Activated gamma-delta T cell (primary cell): ENCODE data around the gene NDRG4.
A peak's percentile ranks its signal among the peaks of the same experiment; 100 is the strongest.
"Not testable (repeated sequence)": the region's sequence is repeated elsewhere in the genome, so short reads cannot be mapped to it uniquely, and the experiment has no call there.

Experiments used
- DNase-seq: peaks from one replicate; lab custom pipeline; 2025; lab: John Stamatoyannopoulos, UW

The NDRG4 gene

DNA sequence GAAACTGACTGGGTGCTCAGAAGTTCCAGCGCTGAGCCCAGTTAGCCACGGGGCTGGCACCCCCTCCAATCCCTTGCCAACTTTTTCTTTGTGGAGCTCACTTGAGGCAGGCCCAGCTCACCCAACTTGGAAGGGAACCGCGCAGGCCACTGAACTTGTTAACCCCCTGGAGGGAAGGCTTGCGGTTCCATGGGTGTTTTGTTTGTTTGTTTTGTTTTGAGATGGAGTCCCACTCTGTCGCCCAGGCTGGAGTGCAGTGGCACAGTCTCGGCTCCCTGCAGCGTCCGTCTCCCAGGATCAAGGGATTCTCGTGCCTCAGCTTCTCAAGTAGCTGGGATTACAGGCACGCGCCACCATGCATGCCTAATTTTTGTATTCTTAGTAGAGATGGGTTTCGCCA lies 34.1 kb upstream of the NDRG4 start:
- DNase-seq, result no peak

DNA sequence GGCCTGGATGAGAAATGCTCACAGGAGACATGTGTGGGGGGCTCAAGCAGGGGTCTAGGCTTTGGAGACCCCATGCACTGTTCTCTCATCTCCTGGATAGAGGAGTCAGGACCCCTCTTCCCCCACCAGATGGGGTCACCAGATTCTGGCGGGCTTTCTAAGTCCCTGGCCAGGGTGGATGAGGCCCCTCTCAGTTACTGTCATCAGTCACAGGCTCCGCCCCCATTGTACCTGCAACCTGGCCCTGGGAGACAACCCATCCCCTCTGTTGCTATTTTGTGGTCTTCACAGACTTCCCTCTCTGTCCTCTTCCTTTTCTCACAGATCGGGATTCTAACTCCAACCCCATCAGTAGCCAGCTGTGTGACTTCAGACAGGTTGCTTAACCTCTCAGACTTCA lies 33.5 kb upstream of the NDRG4 start:
- DNase-seq, result no peak

DNA sequence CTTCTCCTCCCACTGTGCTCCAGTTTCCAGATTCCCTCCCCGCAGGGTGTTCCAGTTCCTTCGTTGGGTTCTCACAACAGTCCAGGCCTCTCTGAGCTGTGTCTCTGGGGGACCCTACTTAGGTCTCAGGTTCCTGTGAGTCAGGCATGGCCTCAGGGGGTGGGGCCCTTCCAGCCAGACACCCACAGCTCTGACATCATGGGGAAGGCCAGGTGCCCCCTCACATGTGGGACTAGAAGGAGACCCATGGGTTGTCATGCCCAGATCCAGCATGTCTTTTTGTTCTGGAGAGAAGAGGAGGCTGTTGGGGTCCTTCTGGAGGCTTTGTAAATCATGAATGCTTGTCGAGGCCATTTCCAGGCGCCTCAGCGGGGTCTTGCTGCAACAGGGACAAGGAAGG lies 32.0 kb upstream of the NDRG4 start:
- no peak for DNase-seq

- no peak for DNase-seq
These were observed 28.6 kb upstream of the NDRG4 start for GRCh38 chr16:58471209-58471975.

GRCh38 chr16:58472266-58472665 lies 27.7 kb upstream of the NDRG4 start:
- DNase-seq, result no peak

DNA sequence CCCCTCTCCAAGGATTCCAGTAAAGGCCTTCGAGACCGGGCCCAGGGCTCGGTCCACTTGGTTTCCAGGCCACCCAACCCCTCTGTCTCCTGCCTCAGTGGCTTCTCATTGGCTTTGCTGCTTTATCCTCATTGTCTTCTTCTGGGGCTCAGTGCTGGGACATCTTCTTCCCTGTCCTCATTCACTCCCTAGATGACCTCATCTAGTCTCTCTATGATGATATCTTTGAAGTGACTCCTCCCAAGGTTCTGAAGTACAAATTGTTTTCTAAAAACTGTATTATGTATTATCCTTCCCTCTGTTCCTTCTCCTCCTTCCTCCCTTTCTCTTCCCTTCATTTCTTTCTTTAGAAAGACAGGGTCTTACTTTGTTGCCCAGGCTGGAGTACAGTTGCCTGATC lies 27.1 kb upstream of the NDRG4 start:
- DNase-seq, result no peak

DNA sequence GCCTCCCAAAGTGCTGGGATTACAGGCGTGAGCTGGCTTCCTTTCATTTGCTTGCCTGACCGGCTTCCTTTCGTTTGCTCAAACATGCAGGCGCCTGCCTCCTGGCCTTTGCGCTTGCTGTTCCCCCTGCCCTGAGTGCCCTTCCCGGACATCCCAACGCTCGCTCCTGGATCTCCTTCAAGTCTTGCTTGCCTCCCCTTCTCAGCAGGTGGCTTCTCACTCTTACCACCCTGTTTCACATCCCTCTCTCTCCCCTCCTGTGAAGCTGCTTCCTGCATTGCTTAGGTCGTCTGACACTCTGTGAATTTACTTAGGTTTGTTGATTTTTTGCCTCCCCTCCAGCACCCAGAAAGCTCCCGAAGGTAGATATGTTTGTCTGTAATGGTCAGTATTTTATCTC lies 25.6 kb upstream of the NDRG4 start:
- DNase-seq, result no peak

DNA sequence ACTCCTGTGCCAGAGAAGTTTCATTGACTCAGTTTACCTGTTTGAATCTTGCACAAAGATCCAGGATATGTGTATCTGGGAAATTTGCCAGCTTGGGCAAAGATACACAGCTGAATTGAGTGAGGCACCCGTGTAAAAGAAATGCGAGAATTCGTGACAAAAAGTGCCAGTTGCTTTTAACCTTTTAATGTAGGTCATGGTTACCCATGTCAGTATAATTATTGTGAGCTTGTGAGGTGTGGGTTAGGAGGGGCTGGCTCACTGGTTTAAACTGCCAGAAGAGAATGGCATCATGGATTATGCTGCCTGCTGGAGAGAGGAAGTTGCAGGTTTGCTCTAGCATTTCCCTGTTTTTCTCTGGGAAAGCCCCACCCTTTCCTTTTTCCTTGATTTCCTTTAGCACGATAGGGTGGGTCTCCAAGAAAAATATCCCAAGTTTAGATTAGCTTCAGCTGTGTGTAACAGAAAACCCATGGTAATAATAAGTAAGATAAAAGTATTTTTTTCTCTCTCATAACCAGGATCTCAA lies 24.8 kb upstream of the NDRG4 start:
- no peak for DNase-seq

- no peak for DNase-seq
These were observed 23.2 kb upstream of the NDRG4 start for GRCh38 chr16:58476791-58477190.

- no peak for DNase-seq
These were observed 21.5 kb upstream of the NDRG4 start for GRCh38 chr16:58478427-58478826.

DNA sequence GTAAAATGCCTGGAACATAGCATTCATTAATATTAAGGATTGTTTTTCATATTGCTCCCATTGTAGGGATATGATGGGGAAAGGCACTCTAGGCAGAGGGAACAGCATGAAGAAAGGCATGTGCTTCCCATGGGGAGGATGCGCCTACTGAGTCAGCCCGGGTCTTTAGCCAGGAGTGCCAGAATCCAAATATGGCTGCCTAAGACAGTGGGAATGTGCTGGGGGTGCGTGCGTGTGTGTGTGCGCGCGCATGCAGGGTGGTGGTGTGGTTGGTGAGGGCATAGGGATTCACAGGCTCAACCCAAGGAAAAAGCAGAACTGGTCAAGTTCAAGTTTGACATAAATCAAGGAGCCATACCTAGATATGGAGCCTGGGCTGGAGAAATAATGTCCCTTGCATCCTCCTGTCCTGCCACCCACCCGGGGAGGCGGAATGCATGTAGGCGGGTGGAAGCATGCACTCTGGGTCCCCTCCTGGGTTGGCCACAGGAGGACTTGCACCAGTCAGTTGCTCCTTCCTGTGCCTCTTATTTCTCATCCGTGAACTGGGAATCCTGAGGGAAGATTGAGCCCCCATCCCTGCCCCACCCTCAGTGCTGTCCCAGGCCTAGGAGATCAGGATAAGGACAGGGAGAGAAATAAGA lies 18.6 kb upstream of the NDRG4 start:
- no peak for DNase-seq

DNA sequence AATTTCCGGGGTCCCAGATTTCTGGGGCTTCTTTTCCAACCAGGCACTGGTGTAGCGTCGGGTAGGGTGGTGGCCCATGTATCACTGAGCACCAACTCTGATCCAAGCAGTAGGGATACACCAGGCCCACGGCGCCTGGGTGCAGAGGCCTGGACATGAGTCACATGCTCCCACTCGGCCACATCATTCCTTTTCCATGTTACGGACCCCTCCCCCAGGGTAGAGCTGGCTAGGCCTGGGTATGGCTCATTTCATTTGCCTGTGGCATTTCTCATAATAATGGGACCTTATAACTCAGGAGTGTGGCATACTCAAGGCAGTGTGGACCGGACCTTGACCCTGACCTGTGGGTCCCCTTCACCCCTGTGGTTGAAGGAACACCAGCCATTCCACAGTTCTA lies 18.0 kb upstream of the NDRG4 start:
- no peak for DNase-seq

DNA sequence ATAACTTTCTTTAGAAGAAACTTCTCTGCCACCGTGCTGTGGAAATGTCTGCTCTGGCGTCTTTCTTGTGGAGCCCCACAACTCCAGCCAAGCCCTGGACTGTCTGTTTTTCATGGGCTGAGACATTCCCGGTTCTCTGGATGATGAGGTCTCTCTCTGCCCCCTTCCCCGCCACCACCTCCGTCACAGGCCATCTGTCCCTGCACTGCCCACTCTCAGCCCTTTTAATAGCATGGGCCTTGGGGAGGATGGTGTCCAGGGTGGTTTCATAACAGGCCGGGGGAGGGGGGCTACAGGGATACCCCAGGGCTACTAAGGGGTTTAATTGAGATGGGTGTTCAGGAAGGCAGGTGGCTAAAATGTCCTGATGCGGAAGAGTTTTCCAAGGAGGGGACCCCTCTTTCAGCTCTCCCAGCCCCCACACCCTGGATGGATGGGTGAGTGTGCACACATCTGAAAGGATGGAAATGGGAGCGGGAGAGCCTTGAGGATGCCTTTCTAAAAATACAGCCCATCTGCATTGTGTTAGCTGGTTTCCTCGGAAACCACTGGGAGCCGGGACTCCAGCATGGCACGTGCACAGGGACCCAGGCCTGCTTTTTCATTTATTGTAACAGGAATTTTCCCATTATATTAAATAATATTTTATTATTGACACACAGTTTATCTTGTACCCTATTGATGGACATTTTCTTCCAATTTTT lies 14.6 kb upstream of the NDRG4 start:
- no peak for DNase-seq

GRCh38 chr16:58487566-58488351 lies 12.2 kb upstream of the NDRG4 start:
- peak; percentile 39 for DNase-seq

DNA sequence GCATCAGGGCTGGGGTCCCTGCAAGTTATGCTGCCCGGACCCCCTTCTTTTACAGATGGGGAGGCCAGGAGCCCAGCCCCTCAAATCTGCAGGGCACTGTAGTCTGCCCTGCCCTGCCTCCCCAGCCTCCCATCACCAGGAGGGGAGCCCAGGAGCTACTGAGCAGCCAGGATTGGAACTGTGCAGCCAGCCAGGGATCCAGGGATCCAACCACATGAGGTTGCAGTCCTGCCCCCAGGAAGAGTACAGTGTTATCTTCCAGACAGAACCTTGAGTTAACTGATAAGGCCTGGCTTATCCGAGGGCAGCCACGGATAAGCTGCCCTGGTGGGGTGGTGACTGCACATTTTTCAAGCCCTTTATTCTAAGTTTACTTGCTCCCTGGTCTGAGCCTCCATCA lies 11.4 kb upstream of the NDRG4 start:
- DNase-seq, result no peak

DNA sequence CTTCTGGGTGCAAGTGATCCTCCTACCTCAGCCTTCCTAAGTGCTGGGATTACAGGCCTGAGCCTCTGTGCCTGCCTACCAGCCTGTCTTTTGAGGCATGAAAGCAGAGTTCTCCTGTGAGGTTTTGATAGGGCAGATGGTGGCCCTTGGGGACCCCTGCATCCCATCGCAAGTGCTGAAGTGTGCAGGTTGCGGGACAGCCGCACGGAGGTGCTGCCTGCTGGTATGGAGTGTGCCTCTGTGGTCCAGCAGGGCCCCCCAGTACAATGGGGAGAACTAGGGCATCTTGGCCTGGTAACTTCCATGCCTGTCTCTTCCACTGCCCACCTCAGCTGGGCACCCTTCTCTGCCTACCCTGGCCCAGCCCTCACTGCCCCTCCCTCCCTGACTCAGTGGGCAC lies 9.9 kb upstream of the NDRG4 start:
- DNase-seq, result no peak

GRCh38 chr16:58490539-58490938 lies 9.4 kb upstream of the NDRG4 start:
- DNase-seq, result not testable (repeated sequence)

DNA sequence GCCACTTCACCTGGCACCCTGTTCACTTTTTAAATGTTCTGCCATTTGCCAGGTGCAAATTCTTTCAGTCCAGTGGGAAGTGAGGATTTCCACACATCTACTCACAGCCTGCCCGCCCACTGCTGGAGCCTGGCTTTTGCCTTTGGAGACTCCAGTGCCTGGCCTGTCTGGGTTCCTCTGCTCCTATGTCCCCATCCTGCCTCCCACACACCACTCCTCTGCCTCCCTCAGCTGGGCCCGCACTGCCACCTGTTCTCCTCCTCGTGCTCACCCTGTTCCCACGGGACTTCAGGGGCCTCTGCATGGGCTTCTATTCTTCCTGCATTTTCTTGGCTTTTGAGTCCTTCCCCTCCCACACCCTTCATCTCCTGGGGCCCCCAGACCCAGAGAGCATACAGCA lies 7.9 kb upstream of the NDRG4 start:
- no peak for DNase-seq

DNA sequence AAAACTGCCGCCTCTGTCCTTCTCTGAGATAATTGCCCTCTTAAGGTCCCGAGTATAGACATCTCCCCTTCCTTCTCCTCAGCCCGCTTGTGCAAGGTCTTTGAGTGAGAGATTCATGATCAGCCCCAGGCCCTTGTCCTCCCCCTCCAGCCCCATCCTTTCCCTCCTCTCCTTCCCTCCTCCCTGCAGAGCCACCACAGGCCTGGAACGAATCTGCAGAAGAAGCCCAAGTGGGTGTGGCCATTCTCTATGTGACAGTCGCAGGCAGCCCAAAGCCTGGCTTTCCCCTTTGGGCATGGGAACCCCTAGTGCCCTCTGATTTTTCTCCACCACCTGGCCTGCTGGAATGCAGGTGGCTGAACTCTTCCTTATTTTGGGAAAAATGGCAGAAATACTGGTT lies 7.2 kb upstream of the NDRG4 start:
- DNase-seq, result no peak

GRCh38 chr16:58493756-58494431 lies 6.0 kb upstream of the NDRG4 start:
- no peak for DNase-seq

DNA sequence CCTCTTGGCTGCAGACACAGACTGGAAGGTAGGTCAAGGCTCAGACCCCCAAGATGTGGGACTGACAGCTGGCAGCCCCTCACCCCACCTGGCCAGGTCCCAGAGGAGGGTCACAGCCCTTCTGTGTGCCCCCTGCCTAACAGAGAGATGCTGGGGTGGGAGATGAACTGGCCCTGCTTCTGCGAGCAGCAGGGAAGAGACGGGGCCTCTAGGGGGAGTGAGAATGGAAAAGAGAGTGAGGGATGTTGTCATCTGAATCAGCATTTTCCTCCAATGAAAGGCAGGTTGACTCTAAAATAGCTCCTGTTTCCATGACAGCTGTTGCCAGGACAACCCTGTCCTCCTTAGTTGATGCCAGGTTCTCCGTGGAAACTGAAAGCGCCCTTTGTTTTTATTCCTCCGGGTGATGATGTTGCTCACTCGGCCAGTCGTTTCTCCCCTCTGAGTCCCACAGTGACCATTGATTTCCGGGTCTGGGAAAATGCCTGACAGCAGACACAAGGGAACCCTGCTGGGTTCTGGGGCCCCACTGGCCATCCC lies 4.9 kb upstream of the NDRG4 start:
- no peak for DNase-seq
